NCI-H2107 (cell line): Measurements from ENCODE around the gene FREM2.

Experiments used
- DNase-seq: peaks from one replicate; lab custom pipeline; 2025; lab: John Stamatoyannopoulos, UW

Gene FREM2

GRCh38 chr13:38826182-38826813 lies 139.4 kb downstream of the FREM2 start:
- DNase-seq: no peak

DNA sequence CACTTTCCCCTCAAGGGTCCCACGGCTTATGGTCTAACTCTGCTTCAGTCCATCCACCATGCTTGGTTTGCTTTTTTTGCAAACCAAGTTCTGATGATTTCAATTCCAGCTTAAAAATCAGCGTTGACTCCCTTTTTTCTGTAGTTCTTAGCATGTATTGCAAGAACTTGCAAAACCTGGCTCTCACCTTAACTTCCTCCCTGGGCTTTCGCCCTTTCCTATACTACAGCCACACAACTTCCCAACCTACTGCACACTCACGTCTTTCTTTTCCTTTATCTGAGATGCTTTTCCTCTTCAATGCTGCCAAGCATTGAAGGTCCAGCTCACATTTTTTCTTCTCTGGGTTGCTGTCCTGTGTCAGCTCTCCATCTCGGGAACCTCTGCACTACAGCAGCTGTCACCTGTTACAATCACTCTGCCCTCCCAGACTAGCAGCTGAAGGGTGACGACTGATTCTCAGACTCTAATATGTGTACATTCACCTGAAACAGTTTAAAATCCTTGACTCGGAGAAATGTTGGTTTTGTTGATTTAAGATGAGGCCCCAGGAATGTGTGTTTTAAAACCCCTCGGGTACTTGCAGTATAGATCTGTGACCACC lies 143.7 kb downstream of the FREM2 start:
- no peak for DNase-seq

DNA sequence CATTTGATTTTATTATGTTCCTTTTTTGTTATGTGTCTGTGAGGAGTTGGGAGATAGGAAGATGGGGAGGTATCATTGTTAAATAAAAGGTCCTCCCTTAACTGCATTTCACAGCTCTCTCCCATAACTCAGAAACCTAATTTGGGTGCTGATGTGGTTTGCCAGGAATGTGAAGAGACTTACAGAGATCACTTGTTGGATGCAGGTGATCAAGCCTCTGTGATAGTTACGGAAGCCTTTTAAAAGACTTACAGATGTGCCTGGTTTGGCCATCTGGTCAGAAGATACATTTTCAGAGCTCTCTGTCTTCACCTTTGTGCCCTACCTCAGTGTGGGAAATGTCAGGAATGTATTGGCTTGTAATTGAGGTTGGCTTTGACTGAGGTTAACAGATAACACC lies 157.7 kb downstream of the FREM2 start:
- no peak for DNase-seq

DNA sequence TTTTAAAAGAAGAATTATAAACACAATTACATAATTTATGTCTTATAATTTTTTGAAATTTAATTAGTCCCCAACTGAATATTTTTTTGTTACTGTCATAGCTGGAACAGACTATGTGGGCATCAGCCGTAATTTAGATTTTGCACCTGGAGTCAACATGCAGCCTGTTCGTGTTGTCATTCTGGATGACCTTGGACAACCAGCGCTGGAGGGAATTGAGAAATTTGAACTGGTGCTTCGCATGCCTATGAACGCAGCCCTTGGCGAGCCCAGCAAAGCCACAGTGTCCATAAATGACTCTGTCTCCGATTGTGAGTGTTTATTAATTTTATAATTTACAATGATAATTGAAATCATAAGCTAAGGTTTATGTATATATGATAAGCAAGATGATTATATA lies 161.5 kb downstream of the FREM2 start:
- no peak for DNase-seq

DNA sequence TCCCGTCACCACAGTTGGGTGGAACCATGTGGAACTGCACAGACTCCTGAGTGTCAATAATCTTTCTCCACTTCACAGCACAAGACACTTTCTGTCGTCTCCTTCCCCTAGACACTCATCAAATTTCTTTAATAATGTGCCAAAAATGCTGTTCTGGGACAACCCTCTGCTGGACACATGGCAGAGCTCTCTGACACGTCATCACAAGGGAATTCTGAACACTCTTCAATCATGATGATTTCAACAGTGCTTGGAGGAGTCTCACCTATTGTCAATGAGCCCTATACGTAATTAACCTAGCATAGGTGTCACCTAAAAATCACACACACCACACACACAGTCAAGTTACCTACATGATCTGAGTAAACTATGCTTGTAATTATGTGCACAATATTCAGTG lies 162.4 kb downstream of the FREM2 start:
- DNase-seq: no peak

GRCh38 chr13:38850868-38851626 lies 164.2 kb downstream of the FREM2 start:
- DNase-seq: no peak

DNA sequence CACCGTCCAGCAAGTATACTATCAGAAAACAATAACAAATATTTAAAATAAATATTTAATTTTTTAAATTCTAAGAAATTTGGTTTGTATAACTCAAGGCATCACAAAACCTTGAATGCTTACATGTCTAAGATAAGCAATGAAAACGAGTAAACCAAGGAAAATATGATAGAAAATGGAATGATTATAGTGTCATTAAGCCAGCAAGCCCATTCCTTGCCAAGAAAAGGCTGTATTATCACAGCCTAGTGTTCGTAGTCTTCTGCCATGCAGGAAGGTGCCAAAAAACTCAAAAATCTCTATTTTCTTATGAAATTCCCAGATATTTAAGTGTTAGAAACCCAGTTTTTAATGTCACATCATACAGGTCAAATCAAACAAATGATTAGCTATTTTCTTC lies 167.3 kb downstream of the FREM2 start:
- DNase-seq: no peak

DNA sequence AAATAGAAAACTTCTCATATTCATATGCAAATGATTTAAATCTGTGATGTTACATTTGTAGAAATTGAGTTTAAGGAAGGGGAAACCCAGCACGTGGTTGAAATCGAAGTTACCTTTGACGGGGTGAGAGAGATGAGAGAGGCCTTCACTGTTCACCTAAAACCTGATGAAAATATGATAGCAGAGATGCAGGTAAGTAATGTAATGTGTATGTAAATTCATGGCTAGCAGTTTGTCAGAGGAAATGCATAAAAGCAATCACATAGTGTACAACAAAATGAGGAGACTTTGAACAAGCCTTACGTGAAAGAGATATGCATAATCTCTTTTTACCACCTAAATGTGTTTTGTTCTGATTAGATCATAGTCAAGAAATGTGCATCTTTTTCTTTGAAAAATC lies 169.2 kb downstream of the FREM2 start:
- DNase-seq: no peak

- no peak for DNase-seq
Observed at GRCh38 chr13:38862443-38862842, 175.6 kb downstream of the FREM2 start.

DNA sequence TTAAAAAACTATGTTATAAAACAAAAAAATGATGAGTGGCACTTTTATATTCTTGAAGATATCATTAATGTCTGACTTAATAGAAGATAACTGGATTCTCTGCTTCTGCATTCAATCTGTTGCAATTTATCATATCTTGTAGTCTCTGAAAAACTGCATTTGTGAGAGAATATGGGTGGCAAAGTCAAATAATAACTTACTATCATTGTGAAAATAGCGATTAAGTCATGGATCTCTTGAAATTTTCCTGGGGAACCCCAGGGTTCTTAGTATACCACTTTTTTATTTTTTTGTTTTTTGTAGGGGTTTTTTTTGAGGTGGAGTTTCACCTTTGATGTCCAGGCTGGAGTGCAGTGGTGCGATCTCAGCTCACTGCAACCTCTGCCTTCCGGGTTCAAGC lies 176.7 kb downstream of the FREM2 start:
- no peak for DNase-seq

DNA sequence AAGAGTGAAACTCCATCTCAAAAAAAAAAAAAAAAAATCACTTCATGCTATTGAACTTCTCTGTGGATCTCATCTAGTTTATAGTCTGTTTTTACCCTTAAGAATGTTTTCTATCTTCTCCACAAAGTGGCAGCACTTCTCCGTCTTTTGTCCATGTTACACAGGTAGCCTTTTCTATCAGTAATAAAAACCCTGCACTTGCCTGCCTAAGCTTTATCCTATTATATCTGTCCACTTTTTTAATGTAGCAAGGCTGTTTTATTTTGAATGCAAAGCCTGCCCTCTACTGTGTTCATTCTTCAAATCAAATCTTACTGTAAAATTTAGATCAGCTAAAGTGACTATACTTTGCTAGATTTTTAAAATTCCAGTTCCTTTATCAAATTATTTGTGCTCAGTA lies 179.8 kb downstream of the FREM2 start:
- no peak for DNase-seq

DNA sequence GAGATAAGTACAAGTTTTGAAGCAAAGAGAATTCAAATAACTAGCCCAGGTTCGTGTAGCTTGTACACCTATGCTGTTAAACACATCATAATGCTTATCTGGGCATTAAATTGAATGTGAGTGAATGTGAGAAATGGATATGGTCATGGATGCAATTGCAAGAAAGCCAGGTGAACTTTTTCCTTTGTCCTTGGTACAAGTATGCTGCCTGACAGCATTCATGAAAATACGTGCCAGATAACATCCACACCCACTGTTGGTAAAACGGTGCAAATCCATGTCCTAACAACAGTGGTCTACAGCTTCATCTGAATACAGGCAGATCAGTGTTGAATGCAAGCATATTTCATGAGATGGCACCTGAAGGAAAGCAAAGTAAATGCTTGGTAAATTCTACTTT lies 181.5 kb downstream of the FREM2 start:
- no peak for DNase-seq

DNA sequence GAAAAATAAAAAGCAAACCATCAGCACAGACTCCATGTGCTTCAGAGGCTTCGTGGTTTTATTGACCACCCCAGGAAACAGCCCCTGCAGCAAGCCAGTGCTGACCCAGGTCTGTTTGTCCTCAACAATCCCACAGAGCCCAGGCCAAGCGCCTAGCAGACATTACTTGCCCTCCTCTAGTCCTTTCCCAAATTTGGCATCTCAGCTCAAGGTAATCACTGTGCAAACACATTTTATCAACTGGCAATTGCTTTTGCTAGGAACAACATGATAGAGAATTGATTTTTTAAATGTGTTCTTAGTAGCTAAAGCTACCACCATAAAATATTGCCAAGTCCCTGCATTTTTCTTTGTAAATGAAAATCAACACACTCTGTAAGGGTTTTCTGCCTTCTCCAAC lies 182.0 kb downstream of the FREM2 start:
- DNase-seq: no peak

DNA sequence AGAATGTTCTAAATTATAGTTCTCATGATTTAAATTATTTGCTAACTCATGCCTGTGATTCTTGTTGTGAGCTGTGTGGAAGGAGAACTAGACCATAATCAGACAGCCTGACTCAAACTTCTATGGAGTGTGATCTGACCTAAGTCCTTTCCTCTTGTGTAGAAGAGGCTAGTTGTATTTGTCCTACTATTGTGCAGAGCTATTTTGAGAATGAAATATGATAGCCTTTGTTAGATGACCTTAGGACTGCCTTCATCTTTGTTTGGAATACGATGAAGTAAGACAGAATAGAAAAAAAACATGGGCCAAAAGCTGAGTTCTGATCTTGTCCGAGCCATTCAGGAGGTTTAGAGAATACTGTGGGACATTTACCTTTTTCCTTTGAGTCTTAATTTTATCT lies 184.4 kb downstream of the FREM2 start:
- no peak for DNase-seq

DNA sequence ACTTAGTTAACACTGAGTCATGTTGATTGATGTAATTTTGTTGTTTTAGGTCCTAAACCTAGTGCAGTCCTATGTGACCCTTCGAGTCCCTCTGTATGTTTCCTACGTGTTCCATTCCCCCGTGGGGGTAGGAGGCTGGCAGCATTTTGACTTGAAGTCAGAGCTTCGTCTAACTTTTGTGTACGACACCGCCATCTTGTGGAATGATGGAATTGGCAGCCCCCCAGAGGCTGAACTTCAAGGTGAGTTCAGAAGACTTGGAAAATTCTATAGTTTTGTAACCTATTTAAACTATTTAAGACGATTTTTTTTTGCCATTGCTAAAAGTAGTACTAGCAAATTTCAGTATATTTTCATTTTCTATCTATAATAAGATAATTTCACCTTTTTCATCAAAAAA lies 185.8 kb downstream of the FREM2 start:
- peak; percentile 10 for DNase-seq

DNA sequence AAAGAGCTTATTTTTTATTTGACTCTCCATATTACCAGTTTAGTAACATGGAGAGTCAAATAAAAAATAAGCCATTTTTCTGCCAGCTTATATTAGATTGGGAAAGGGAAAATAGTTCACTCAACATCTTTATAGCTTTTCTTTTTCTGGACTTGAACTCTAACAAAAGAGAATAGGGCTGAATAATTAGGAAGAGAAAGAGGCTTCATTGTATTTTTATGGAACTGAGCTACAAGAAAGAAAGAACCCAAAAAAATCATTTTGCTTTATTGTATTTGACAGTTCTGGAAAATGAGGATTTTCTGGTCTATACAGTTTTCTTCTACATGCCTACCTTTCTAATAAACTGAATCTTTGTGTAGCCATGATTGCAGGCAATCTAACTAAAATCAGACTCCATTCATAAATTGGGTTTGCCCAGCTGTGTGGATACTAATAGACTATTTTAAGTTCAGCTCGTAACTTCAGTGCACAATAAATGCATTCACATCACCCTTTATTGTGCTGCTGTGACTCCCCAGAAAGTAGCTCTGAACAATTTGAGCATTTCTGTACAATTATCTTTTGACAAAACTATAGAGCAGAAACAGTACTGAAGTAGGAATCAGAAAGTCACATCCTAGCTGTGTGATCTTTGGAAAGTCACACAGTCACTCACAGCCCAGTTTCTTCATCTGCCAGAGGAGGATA lies 188.5 kb downstream of the FREM2 start:
- no peak for DNase-seq

- no peak for DNase-seq
Observed at GRCh38 chr13:38879278-38879677, 192.4 kb downstream of the FREM2 start.

- no peak for DNase-seq
Observed at GRCh38 chr13:38879786-38880185, 192.9 kb downstream of the FREM2 start.

DNA sequence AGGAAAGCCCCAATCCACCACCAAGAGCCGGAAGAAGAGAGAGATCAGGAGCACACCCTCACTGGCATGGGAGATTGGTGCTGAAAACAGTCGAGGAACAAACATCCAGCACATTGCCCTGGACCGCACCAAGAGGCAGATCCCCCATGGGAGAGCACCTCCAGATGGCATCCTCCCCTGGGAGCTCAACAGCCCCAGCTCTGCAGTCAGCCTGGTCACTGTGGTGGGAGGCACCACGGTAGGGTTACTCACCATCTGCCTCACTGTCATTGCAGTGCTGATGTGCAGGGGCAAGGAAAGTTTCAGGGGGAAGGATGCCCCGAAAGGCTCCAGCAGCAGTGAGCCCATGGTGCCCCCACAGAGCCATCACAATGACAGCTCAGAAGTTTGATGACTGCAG lies 193.5 kb downstream of the FREM2 start:
- DNase-seq: no peak

DNA sequence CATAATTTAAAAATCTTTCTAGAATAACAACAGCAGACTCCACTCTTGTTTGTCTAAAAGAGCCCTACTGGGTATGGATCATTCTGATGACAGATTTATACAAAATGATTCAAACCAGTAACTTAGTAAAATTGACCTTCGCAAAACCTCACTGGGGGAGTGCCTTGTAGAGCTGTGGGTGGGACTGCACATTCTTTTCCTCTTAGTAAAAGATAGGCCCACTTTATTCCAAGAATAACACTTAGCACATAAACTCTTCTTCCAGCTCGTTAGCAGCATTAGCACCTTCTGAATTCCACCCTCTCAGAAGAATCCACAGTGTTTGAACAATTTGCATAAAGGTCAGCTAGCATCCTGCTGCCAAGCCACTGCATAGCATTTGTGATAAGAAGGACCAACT lies 196.9 kb downstream of the FREM2 start:
- DNase-seq: no peak

DNA sequence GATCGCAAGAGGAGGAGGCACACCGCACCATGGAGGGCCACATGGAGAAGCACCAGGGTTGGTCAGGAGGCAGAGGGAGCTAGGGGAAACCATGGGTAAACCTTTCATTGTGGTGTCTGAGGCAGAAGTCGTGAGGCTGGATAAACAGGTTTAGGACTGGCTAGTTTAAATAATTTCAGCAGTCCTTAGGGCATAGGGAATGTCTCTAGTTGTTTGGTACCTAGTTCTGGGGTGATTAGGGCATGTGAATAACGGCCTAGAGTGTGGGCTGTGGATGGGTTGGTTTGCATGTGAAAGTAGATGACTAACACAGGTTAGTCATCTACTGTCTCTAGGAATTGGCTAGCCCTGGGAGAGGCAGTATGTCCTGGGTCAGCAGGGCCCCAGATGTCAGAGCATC lies 201.4 kb downstream of the FREM2 start:
- DNase-seq: no peak

GRCh38 chr13:38895075-38895474 lies 208.2 kb downstream of the FREM2 start:
- DNase-seq: no peak

- DNase-seq: no peak
Observed at GRCh38 chr13:38897521-38897920, 210.6 kb downstream of the FREM2 start.
